MM.1S (cell line): ENCODE results near the gene C2orf66.

ENCODE experiments used
- DNase-seq: peaks from one replicate; pipeline ENCODE4 v3.0.0-alpha.2; 2015
- H2AFZ ChIP-seq: fragments of 300-600 bp; sonication (generic); 2 replicates; pipeline ENCODE4 v1.6.0; 2016; ENCODE audit warnings: antibody characterized with exemption, low read length
- H3F3A ChIP-seq: fragments of 300-600 bp; sonication (generic); 2 replicates; pipeline ENCODE4 v1.6.1; 2016; ENCODE audit warnings: mild to moderate bottlenecking, antibody characterized with exemption, low read length, moderate library complexity, mixed read lengths; ENCODE audit not compliant: insufficient read depth
- H3K27ac ChIP-seq: fragments of 300-600 bp; sonication (generic); 2 replicates; pipeline ENCODE4 v1.5.1; 2016; ENCODE audit warnings: mild to moderate bottlenecking, low read length
- H3K27me3 ChIP-seq: fragments of 300-600 bp; sonication (generic); replicated peaks from 2 replicates; pipeline ENCODE4 v1.6.0; 2016; ENCODE audit warnings: low read length; ENCODE audit not compliant: insufficient read depth
- H3K36me3 ChIP-seq: fragments of 300-600 bp; sonication (generic); replicated peaks from 2 replicates; pipeline ENCODE4 v1.6.1; 2016; ENCODE audit warnings: mild to moderate bottlenecking, low read length, mixed read lengths; ENCODE audit not compliant: insufficient read depth
- H3K4me1 ChIP-seq: fragments of 300-600 bp; sonication (generic); 2 replicates; pipeline ENCODE4 v1.6.1; 2016; ENCODE audit warnings: low read length, mixed read lengths
- H3K4me2 ChIP-seq: fragments of 300-600 bp; sonication (generic); 2 replicates; pipeline ENCODE4 v1.6.0; 2016; ENCODE audit warnings: low read depth, low read length
- H3K4me3 ChIP-seq: fragments of 300-600 bp; sonication (generic); 2 replicates; pipeline ENCODE4 v1.5.1; 2016; ENCODE audit warnings: low read length, mixed read lengths
- H3K79me2 ChIP-seq: fragments of 300-600 bp; sonication (generic); 2 replicates; pipeline ENCODE4 v1.6.1; 2016; ENCODE audit warnings: mixed run types, low read length, mixed read lengths
- H3K9ac ChIP-seq: fragments of 300-600 bp; sonication (generic); 2 replicates; pipeline ENCODE4 v1.6.1; 2016; ENCODE audit warnings: low read length, mixed read lengths
- H3K9me2 ChIP-seq: fragments of 300-600 bp; sonication (generic); replicated peaks from 2 replicates; pipeline ENCODE4 v1.6.1; 2016; ENCODE audit warnings: mild to moderate bottlenecking, low read length, mixed read lengths; ENCODE audit not compliant: insufficient read depth
- H3K9me3 ChIP-seq: fragments of 300-600 bp; sonication (generic); replicated peaks from 2 replicates; pipeline ENCODE4 v1.6.1; 2016; ENCODE audit warnings: mild to moderate bottlenecking, low read length, mixed read lengths; ENCODE audit not compliant: insufficient read depth
- H4K20me1 ChIP-seq: fragments of 300-600 bp; sonication (generic); 2 replicates; pipeline ENCODE4 v1.6.1; 2016; ENCODE audit warnings: mild to moderate bottlenecking, low read length, moderate library complexity, mixed read lengths; ENCODE audit not compliant: insufficient read depth
- EZH2 ChIP-seq: fragments of 300-600 bp; sonication (generic); optimal IDR thresholded peaks from 2 replicates; pipeline ENCODE3; 2017; ENCODE audit warnings: low read depth, mild to moderate bottlenecking, antibody characterized with exemption, low read length, mixed read lengths
- EZH2phosphoT487 ChIP-seq: fragments of 300-600 bp; sonication (generic); IDR thresholded peaks from 2 replicates; pipeline ENCODE4 v1.6.1; 2018; ENCODE audit warnings: antibody characterized with exemption, low read length
- TF ChIP-seq, protein P1 (sequence below): fragments of 300-600 bp; sonication (generic); IDR thresholded peaks from 2 replicates; pipeline ENCODE4 v1.5.1; 2016; ENCODE audit warnings: antibody characterized with exemption, low read length, mixed read lengths

Gene C2orf66

DNA sequence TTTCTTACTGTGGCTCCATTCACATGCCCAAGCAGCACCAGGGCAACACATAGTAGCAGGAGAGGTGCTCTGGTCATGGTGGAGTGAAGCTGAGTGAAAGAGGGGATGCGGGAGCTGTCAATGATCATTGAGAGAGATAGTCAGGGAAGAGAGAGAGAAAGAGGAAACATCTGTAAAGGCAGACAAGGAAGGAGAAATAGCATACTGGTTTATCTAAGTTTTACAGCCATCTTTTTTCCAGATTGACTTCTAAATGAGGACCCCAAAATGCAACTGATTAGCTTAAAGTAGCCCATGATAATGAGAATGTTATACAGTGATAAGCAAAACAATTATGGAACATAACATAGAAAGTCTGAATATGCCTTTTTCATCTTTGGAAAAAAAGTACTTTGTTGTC, at the start of gene C2orf66:
C2orf66 (minus strand) TSS at position 96 of the 400 bp plus-strand sequence; CDS start at position 77, 19 bp downstream.
- no peak within 1 kb of the TSS for H3K27ac ChIP-seq
- no peaks in the 10 kb centered on the region for H4K20me1 ChIP-seq
- H3K9me2 ChIP-seq, result no peaks in the 10 kb centered on the region
- H3F3A ChIP-seq, result no peaks in the 10 kb centered on the region
- H2AFZ ChIP-seq, result no peak within 1 kb of the TSS
- no peaks in the 10 kb centered on the region for H3K79me2 ChIP-seq
- no peak within 1 kb of the TSS for H3K4me3 ChIP-seq
- H3K36me3 ChIP-seq, result no peaks in the 10 kb centered on the region
- H3K9ac ChIP-seq, result no peak within 1 kb of the TSS
- no peaks in the 10 kb centered on the region for H3K27me3 ChIP-seq
- H3K4me1 ChIP-seq, result 0 out of 2 replicates have a peak, but pooled peaks cover 3% of the 10 kb centered on the region
- DNase-seq, result no peak
- H3K4me2 ChIP-seq, result no peak within 1 kb of the TSS
- TF ChIP-seq, protein P1, sequence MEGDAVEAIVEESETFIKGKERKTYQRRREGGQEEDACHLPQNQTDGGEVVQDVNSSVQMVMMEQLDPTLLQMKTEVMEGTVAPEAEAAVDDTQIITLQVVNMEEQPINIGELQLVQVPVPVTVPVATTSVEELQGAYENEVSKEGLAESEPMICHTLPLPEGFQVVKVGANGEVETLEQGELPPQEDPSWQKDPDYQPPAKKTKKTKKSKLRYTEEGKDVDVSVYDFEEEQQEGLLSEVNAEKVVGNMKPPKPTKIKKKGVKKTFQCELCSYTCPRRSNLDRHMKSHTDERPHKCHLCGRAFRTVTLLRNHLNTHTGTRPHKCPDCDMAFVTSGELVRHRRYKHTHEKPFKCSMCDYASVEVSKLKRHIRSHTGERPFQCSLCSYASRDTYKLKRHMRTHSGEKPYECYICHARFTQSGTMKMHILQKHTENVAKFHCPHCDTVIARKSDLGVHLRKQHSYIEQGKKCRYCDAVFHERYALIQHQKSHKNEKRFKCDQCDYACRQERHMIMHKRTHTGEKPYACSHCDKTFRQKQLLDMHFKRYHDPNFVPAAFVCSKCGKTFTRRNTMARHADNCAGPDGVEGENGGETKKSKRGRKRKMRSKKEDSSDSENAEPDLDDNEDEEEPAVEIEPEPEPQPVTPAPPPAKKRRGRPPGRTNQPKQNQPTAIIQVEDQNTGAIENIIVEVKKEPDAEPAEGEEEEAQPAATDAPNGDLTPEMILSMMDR, result no peak
- no peak for TF ChIP-seq EZH2phosphoT487
- H3K9me3 ChIP-seq, result no peaks in the 10 kb centered on the region

DNA sequence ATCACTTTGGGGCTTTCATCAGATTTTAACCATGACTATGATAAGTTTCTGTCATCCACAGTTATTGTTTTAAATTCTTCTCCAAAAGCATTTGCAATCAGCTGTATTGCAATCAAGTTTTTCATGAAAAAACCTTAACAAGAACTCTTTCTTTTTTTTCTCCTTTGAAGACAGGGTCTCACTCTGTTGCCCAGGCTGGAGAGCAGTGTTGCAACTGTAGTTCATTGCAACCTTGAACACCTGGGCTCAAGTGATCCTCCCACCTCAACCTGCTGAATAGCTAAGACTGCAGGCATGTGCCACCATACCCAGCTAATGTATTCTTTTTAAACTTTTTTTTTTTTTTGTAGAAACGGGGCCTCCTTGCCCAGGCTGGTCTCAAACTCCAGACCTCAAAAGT, 45.5 kb upstream of the C2orf66 start:
- H3K9ac ChIP-seq, result no peak overlapping the region
- H3K4me3 ChIP-seq, result no peak overlapping the region
- no peak for TF ChIP-seq EZH2phosphoT487
- TF ChIP-seq, protein P1, result no peak
- H3K27me3 ChIP-seq, result no peaks in the 10 kb centered on the region
- no peak overlapping the region for H3K4me2 ChIP-seq
- no peaks in the 10 kb centered on the region for H3F3A ChIP-seq
- no peaks in the 10 kb centered on the region for H3K4me1 ChIP-seq
- H3K9me3 ChIP-seq, result no peaks in the 10 kb centered on the region
- H3K36me3 ChIP-seq, result no peaks in the 10 kb centered on the region
- H4K20me1 ChIP-seq, result no peaks in the 10 kb centered on the region
- no peak overlapping the region for H2AFZ ChIP-seq
- H3K9me2 ChIP-seq, result no peaks in the 10 kb centered on the region
- H3K27ac ChIP-seq, result no peak overlapping the region
- H3K79me2 ChIP-seq, result no peaks in the 10 kb centered on the region
- DNase-seq, result no peak

DNA sequence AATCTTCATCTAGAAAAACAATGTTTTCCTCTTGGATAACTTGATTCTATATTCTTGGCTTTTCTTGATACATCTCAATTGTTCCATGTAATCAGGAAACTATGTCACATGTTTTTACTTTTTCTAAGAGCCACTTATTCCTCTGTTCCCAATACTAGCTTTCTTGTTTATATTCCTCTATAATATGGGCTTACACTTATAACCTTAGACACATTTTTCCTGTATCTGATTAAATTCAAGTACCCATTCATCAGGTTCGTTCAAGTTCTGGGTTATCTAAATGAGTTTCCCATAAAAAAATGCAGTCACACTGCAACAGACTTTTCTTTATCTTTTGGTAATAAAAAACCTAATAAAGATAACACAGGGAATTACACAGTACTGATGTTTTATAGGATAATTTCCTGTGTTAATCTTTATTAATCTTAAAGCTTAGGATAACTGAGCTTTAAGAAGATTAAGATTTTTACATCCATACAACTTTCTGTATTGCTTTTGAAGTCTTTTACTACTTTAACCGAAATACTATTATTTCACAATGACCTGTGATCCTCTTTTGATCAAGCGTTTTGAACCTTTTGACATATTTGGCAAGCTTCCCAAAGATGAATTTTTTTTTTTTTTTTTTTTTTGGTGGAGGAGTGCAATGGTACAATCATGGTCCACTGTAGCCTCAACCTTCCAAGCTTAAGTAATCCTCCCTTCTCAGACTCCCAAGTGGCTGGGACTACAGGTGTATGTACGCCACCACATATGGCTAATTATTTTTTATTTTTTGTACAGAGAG, 44.3 kb upstream of the C2orf66 start:
- Histone ChIP-seq H3K27ac (no peak overlapping the region), H3K4me2 (no peak overlapping the region), H3K9me3 (no peaks in the 10 kb centered on the region), H3K9ac (no peak overlapping the region), H4K20me1 (no peaks in the 10 kb centered on the region), H3K36me3 (no peaks in the 10 kb centered on the region), H2AFZ (no peak overlapping the region), H3K79me2 (no peaks in the 10 kb centered on the region), H3K9me2 (no peaks in the 10 kb centered on the region), H3F3A (no peaks in the 10 kb centered on the region), H3K4me1 (no peaks in the 10 kb centered on the region), H3K27me3 (no peaks in the 10 kb centered on the region), H3K4me3 (no peak overlapping the region)
- no peak for DNase-seq
- TF ChIP-seq EZH2phosphoT487, result no peak

DNA sequence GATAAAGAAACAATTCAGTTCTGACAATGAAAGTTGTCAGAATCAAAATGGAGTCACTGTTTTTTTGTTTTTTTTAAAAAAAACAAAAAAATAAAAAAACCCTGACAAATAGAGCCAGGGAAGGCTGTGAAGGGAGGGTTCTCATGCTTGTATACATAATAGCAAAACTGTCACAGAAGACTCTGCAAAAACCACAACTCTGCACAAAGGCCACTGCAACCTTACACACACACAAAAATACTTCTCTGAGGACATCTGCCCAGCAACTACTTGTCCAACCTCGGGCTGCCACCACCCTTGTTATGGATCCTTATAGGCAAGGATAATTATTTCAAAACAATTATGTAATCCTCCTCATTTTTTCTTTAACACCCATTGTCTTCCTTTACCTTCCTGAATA, 41.9 kb upstream of the C2orf66 start:
- Histone ChIP-seq H3K9me2 (no peaks in the 10 kb centered on the region), H3K4me3 (no peak overlapping the region), H4K20me1 (no peaks in the 10 kb centered on the region), H3K27me3 (no peaks in the 10 kb centered on the region), H3K36me3 (no peaks in the 10 kb centered on the region), H3K4me1 (no peaks in the 10 kb centered on the region), H3K27ac (no peak overlapping the region), H3K9me3 (no peaks in the 10 kb centered on the region), H3K9ac (no peak overlapping the region), H3F3A (no peaks in the 10 kb centered on the region), H3K4me2 (no peak overlapping the region), H3K79me2 (no peaks in the 10 kb centered on the region), H2AFZ (no peak overlapping the region)
- TF ChIP-seq EZH2phosphoT487 (no peak), EZH2 (no peak)
- TF ChIP-seq, protein P1, result no peak
- DNase-seq, result no peak
